ENCODE data around the gene SLC10A7.

DNA sequence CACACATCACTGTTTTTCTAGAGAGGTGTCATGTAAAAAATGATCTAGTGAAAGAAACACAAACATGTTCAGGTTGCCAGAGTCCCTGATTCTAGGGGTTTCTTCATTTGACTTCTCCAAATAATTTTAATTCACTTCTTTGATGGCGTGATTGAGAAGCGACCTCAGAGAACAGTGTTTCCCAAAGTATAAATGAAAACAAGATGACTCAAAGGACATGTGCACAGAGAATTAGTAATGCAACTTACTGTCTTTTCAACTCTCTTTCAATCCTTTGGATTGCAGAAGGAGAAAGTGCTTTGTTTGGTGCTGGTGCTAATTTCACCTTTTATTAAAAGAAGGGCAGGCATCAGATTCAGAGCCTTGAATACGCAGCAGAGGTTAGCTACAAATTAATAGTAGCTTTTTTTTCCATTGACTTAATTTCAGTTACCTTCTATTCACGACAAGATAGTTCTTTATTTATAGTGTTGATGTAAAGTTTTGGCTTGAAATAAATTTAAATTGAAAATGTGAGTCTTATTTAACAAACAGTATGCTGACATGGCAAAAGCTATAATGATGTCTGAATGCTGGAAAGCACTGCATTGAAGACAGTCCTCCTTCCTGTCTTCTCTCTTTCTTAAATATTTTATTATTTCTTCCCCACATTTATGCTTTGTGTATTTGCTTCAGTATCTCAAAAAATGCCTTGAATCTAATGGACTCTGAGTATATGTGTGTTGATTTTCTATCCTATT lies 85.1 kb downstream of the SLC10A7 start:
- TF ChIP-seq, protein P1, sequence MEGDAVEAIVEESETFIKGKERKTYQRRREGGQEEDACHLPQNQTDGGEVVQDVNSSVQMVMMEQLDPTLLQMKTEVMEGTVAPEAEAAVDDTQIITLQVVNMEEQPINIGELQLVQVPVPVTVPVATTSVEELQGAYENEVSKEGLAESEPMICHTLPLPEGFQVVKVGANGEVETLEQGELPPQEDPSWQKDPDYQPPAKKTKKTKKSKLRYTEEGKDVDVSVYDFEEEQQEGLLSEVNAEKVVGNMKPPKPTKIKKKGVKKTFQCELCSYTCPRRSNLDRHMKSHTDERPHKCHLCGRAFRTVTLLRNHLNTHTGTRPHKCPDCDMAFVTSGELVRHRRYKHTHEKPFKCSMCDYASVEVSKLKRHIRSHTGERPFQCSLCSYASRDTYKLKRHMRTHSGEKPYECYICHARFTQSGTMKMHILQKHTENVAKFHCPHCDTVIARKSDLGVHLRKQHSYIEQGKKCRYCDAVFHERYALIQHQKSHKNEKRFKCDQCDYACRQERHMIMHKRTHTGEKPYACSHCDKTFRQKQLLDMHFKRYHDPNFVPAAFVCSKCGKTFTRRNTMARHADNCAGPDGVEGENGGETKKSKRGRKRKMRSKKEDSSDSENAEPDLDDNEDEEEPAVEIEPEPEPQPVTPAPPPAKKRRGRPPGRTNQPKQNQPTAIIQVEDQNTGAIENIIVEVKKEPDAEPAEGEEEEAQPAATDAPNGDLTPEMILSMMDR (IDR thresholded peaks at IDR 0.05; ENCODE audit: poor library complexity) = no peak
- TF ChIP-seq EZH2phosphoT487 (IDR thresholded peaks at IDR 0.05; ENCODE audit: low read depth, severe bottlenecking, unreplicated experiment) = no peak
